Suprapubic skin (tissue), 3 donors: ENCODE data around the gene MMP21.

Experiments
- CTCF ChIP-seq, 2 donors: fragments of 200-600 bp in 1 of 2; fragments of 450-650 bp in 1 of 2; sonication (generic) in 1 of 2; IDR thresholded peaks; one replicate each; pipeline ENCODE4 v1.5.1; 2016 to 2019; ENCODE audit warnings: antibody characterized with exemption in 2 of 2, mild to moderate bottlenecking in 1 of 2, moderate library complexity in 1 of 2
- POLR2AphosphoS5 ChIP-seq, 3 donors: sonication (generic); formaldehyde crosslinking; IDR thresholded peaks; one replicate each; pipeline ENCODE4 v1.6.1; 2017; ENCODE audit warnings: antibody characterized with exemption in 3 of 3

GRCh38 chr10:125774581-125775191, 935 bp downstream of the MMP21 start:
- TF ChIP-seq CTCF (IDR thresholded peaks at IDR 0.05) (no peak), POLR2AphosphoS5 (IDR thresholded peaks at IDR 0.05) (no peak)
